GM13977 (cell line): Measurements from ENCODE around the gene DNA2.

Experiments
- DNase-seq: peaks from one replicate; pipeline ENCODE4 v3.0.0; 2012; ENCODE audit warnings: low spot score
- CTCF ChIP-seq: IDR thresholded peaks from 2 replicates; pipeline ENCODE4 v1.5.1; 2012; ENCODE audit warnings: mild to moderate bottlenecking, control low read depth; ENCODE audit not compliant: insufficient read depth; ENCODE audit errors: extremely low read depth, missing control alignments
- in situ Hi-C: fragments of 300-500 bp; cut with MboI; formaldehyde crosslinking; loops from one replicate; pipeline ENCODE4 v1.12.0; 2022; ENCODE audit warnings: low sequenced_read_pairs, low pct_unique_long_range_greater_than_20kb, mixed read lengths, inconsistent platforms; ENCODE audit not compliant: unreplicated experiment

DNA2 gene

DNA sequence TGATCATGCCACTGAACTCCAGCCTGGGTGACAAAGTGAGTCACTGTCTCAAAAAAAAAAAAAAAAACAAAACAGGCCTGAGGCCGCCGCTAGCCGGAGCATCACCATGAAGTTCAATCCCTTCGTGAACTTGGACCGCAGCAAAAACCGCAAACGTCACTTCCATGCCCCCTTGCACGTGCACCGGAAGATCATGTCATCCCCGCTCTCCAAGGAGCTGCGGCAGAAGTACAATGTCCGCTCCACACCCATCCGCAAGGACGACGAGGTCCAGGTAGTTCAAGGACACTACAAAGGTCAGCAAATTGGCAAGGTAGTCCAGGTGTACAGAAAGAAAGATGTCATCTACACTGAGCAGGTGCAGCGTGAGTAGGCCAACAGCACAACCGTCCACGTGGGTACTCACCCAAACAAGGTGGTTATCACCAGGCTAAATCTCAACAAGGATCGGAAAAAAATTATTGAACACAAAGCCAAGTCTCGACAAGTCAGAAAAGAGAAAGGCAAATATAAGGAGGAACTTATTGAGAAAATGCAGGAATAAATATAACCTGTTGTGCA is 47.2 kb downstream of the DNA2 start:
- in situ Hi-C loops, result no loop called here
- DNase-seq, result no peak
- TF ChIP-seq CTCF, result no peak

DNA sequence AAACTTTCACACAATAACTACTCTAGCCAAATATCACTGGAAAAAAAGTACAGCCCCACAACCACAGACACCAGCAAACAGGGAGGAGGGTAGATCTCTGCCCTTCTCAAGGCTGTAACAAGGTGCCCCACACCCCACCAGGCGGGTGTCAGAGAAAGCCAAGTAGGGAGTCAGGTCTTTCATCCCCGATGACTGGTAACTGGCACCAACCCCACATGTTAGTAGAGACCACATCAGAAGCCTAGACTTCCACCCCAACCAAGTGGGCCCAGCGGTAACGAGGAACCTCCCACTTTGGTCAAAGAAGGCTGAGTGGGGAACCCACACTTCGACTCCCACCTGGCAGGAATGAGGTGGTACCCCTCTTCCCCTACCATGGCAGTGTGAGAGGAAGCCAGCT is 48.3 kb downstream of the DNA2 start:
- DNase-seq, result no peak
- no peak for TF ChIP-seq CTCF
- in situ Hi-C loops, result no loop called here

DNA sequence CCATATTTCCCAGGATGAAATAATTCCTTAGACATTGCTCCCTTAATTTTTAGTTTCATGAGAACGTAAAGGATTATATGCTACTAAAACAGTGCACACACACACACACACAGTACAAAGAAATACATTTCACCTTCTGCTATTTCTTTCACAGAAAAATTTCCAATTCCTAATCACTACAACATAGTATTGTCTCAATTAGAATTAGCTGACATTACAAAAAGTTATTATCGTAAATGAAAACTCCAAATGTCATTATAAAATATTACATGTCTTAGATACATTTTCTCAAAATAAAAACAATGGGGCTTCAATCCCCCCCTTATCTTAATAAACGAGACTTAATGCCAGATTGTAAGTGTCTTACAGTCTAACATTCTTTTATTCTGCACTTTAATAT is 52.4 kb downstream of the DNA2 start:
- DNase-seq, result no peak
- in situ Hi-C loops, result no loop called here
- TF ChIP-seq CTCF, result no peak

DNA sequence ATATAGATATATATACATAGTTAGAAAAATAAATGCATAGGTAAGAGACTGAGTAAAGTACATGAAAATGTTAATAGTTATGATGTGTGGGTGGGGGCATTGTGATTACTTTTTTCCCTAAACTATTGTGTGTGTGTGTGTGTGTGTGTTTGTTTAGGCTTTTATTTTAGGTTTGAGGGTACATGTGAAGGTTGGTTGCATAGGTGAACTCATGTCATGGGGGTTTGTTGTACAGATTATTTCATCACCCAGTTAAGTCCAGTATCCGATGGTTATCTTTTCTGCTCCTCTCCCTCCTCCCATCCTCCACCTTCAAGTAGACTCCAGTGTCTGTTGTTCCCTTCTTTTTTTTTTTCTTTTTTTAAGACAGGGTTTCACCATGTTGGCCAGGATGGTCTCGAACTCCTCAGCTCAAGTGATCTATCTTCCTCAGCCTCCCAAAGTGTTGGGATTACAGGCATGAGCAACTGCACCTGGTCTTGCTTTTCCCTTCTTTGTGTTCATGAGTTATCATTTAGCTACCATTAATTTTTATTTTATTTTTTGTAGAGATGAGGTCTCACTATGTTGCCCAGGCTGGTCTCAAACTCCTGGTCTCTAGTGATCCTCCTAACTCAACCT is 62.8 kb downstream of the DNA2 start:
- no peak for TF ChIP-seq CTCF
- no peak for DNase-seq
- in situ Hi-C loops, result no loop called here

DNA sequence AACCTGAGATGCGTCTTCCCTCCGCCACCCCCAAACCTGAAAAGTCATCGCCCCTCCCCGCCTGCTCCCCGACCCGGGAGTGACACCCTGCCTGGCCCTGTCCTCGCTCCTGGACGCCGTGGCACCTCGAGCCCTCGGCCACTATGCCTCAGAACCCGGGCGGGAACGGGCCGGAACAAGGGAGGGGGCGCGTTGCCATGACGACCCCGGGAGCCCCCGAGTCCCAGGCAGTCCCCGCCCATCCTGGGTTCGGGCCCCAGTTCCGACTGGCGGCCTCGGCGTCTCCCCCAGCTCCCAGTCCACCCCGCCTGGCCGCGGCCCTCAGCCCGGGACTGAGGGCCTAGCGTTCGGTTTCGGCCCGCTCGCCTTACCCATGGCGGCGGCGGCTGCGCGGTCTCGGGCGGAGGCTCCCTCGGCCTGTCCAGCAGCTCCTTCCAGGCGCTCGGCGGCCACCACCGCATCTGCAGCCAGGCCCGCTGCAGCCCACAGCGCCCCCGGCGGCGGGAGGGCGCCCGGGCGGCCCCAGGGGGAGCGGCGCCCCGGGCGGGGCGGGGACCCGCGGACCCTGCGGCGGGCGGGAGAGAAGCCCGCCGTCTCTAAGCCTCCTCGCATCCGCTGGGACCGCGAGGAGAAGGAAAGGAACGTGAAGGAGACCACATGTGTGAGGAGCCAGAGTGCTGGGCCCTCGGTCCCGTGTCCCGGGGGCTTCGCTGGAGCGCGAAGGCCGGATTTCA is 64.8 kb downstream of the DNA2 start, which contains the start of gene RUFY2:
RUFY2 (minus strand) TSS at position 463 of the 734 bp plus-strand sequence; CDS start at position 375, 88 bp downstream.
- in situ Hi-C loops, result no loop called here
- peak; percentile 96 for TF ChIP-seq CTCF
- peak; percentile 93 for DNase-seq

- peak; percentile 79 for DNase-seq
- in situ Hi-C loops, result no loop called here
- no peak for TF ChIP-seq CTCF
Measured at GRCh38 chr10:68406111-68406814, 65.5 kb downstream of the DNA2 start.
